GM19193 (cell line): ENCODE measurements around the gene SLC25A3.

Experiments used
- POLR2A ChIP-seq: IDR thresholded peaks from 4 replicates; pipeline ENCODE4 v1.6.1; 2011; ENCODE audit not compliant: insufficient read depth, insufficient read length; ENCODE audit errors: extremely low read depth

Gene SLC25A3

GRCh38 chr12:98582093-98582492, 11.4 kb upstream of the SLC25A3 start:
- TF ChIP-seq POLR2A = no peak

GRCh38 chr12:98587084-98587483, 6.4 kb upstream of the SLC25A3 start:
- no peak for TF ChIP-seq POLR2A

- TF ChIP-seq POLR2A = no peak
These were observed 2.3 kb upstream of the SLC25A3 start for GRCh38 chr12:98591209-98591608.

GRCh38 chr12:98592825-98593322, 612 bp upstream of the SLC25A3 start:
- TF ChIP-seq POLR2A = no peak

- no peak for TF ChIP-seq POLR2A
These were observed 757 bp downstream of the SLC25A3 start for GRCh38 chr12:98594050-98594835.

GRCh38 chr12:98595243-98595988, 1.9 kb downstream of the SLC25A3 start:
- TF ChIP-seq POLR2A = no peak

- no peak for TF ChIP-seq POLR2A
These were observed 8.4 kb downstream of the SLC25A3 start for GRCh38 chr12:98601924-98602323.

GRCh38 chr12:98606359-98606988, 13.0 kb downstream of the SLC25A3 start:
- TF ChIP-seq POLR2A = no peak

GRCh38 chr12:98610596-98610995, 17.1 kb downstream of the SLC25A3 start:
- no peak for TF ChIP-seq POLR2A

GRCh38 chr12:98612696-98613334, 19.3 kb downstream of the SLC25A3 start:
- TF ChIP-seq POLR2A = no peak

GRCh38 chr12:98618952-98619351, 25.5 kb downstream of the SLC25A3 start:
- no peak for TF ChIP-seq POLR2A

- TF ChIP-seq POLR2A = no peak
These were observed 42.3 kb downstream of the SLC25A3 start for GRCh38 chr12:98635657-98636323.

- no peak for TF ChIP-seq POLR2A
These were observed 43.6 kb downstream of the SLC25A3 start for GRCh38 chr12:98637068-98637467.

- TF ChIP-seq POLR2A = no peak
These were observed 44.5 kb downstream of the SLC25A3 start for GRCh38 chr12:98638009-98638408.
